H9 (cell line): ENCODE data around the gene PPP1R7. TPM values are rescaled to one million over a fixed set of nuclear protein-coding genes. Genes with fewer than 3 reads are reported as not detected.

ENCODE experiments used
- DNase-seq: peaks from one replicate; pipeline ENCODE4 v3.0.0-alpha.2; 2017
- H2AFZ ChIP-seq: one replicate; pipeline ENCODE4 v1.6.1; 2013; ENCODE audit warnings: mild to moderate bottlenecking, low read length, control low read depth, moderate library complexity
- H2AK5ac ChIP-seq: 2 replicates; pipeline ENCODE4 v1.6.1; 2013; ENCODE audit warnings: low read length, control low read depth, mixed read lengths; ENCODE audit not compliant: insufficient read length
- H2BK120ac ChIP-seq: one replicate; pipeline ENCODE4 v1.6.1; 2013; ENCODE audit warnings: low read depth, mild to moderate bottlenecking, low read length, control low read depth, inconsistent platforms; ENCODE audit not compliant: poor library complexity, severe bottlenecking
- H2BK12ac ChIP-seq: 2 replicates; pipeline ENCODE4 v1.6.1; 2013; ENCODE audit warnings: low read length, control low read depth, mixed read lengths, low read depth; ENCODE audit not compliant: insufficient read length
- H2BK15ac ChIP-seq: 2 replicates; pipeline ENCODE4 v1.6.1; 2013; ENCODE audit warnings: low read depth, low read length, control low read depth
- H2BK20ac ChIP-seq: one replicate; pipeline ENCODE4 v1.6.1; 2013; ENCODE audit warnings: low read depth, mild to moderate bottlenecking, low read length, control low read depth, inconsistent platforms; ENCODE audit not compliant: poor library complexity, severe bottlenecking
- H2BK5ac ChIP-seq: 2 replicates; pipeline ENCODE4 v1.6.1; 2013; ENCODE audit warnings: low read length, control low read depth, mixed read lengths; ENCODE audit not compliant: insufficient read length
- H3K14ac ChIP-seq: 2 replicates; pipeline ENCODE4 v1.6.1; 2013; ENCODE audit warnings: low read length, control low read depth; ENCODE audit not compliant: insufficient read depth
- H3K18ac ChIP-seq: 2 replicates; pipeline ENCODE4 v1.6.1; 2013; ENCODE audit warnings: low read depth, mild to moderate bottlenecking, mixed read lengths, low read length, control low read depth; ENCODE audit not compliant: insufficient read length
- H3K23ac ChIP-seq: 2 replicates; pipeline ENCODE4 v1.6.1; 2013; ENCODE audit warnings: low read length, control low read depth, mixed read lengths, low read depth; ENCODE audit not compliant: insufficient read length
- H3K23me2 ChIP-seq: 2 replicates; pipeline ENCODE4 v1.6.1; 2013; ENCODE audit warnings: low read depth, mild to moderate bottlenecking, mixed read lengths, low read length, control low read depth; ENCODE audit not compliant: insufficient read length, poor library complexity, severe bottlenecking
- H3K27ac ChIP-seq: 2 replicates; pipeline ENCODE4 v1.5.1; 2013; ENCODE audit warnings: low read length, control low read depth, mixed read lengths, low read depth; ENCODE audit not compliant: insufficient read length
- H3K27me3 ChIP-seq: 2 replicates; pipeline ENCODE4 v1.6.1; 2013; ENCODE audit warnings: low read length, control low read depth, inconsistent platforms; ENCODE audit not compliant: insufficient read depth
- H3K4ac ChIP-seq: 2 replicates; pipeline ENCODE4 v1.6.1; 2013; ENCODE audit warnings: low read depth, mild to moderate bottlenecking, control low read depth, inconsistent platforms, low read length, moderate library complexity
- H3K4me1 ChIP-seq: 2 replicates; pipeline ENCODE4 v1.6.1; 2013; ENCODE audit warnings: low read length, control low read depth, inconsistent platforms; ENCODE audit not compliant: insufficient read depth
- H3K4me2 ChIP-seq: 2 replicates; pipeline ENCODE4 v1.6.1; 2013; ENCODE audit warnings: low read length, control low read depth, mixed read lengths; ENCODE audit not compliant: insufficient read length, insufficient read depth
- H3K56ac ChIP-seq: 2 replicates; pipeline ENCODE4 v1.6.1; 2013; ENCODE audit warnings: low read depth, mild to moderate bottlenecking, mixed read lengths, low read length, control low read depth; ENCODE audit not compliant: insufficient read length
- H3K79me1 ChIP-seq: 2 replicates; pipeline ENCODE4 v1.6.1; 2013; ENCODE audit warnings: low read depth, mild to moderate bottlenecking, moderate library complexity, low read length, control low read depth, inconsistent platforms; ENCODE audit not compliant: insufficient read depth, poor library complexity, severe bottlenecking
- H3K79me2 ChIP-seq: 2 replicates; pipeline ENCODE4 v1.6.1; 2013; ENCODE audit warnings: low read length, control low read depth, inconsistent platforms; ENCODE audit not compliant: insufficient read depth
- H3K9ac ChIP-seq: 2 replicates; pipeline ENCODE4 v1.6.1; 2013; ENCODE audit warnings: low read length, control low read depth, mixed read lengths; ENCODE audit not compliant: insufficient read length; ENCODE audit errors: extremely low read depth
- H3K9me3 ChIP-seq: one replicate; pipeline ENCODE4 v1.6.1; 2013; ENCODE audit warnings: low read depth, low read length, inconsistent platforms; ENCODE audit not compliant: control insufficient read depth
- H3T11ph ChIP-seq: one replicate; pipeline ENCODE4 v1.6.1; 2013; ENCODE audit warnings: mild to moderate bottlenecking, low read length, control low read depth, inconsistent platforms
- H4K20me1 ChIP-seq: one replicate; pipeline ENCODE4 v1.6.1; 2013; ENCODE audit not compliant: control insufficient read depth, insufficient read length, insufficient read depth
- H4K5ac ChIP-seq: 2 replicates; pipeline ENCODE4 v1.6.1; 2013; ENCODE audit warnings: low read depth, mild to moderate bottlenecking, mixed read lengths, low read length, control low read depth; ENCODE audit not compliant: insufficient read length
- H4K8ac ChIP-seq: replicated peaks from 2 replicates; pipeline ENCODE4 v1.6.1; 2013; ENCODE audit warnings: low read length, control low read depth, mixed read lengths, low read depth; ENCODE audit not compliant: insufficient read length
- H4K91ac ChIP-seq: 2 replicates; pipeline ENCODE4 v1.6.1; 2013; ENCODE audit warnings: low read depth, mild to moderate bottlenecking, moderate library complexity, mixed read lengths, low read length, control low read depth; ENCODE audit not compliant: insufficient read length
- H3K27ac Mint-ChIP-seq, 3 experiments: 2 replicates in 2 of 3; 3 replicates in 1 of 3; pipeline ENCODE4 v1.8.0; 2020 to 2021; ENCODE audit warnings: mixed read lengths in 3 of 3, mild to moderate bottlenecking in 1 of 3, moderate library complexity in 1 of 3
- H3K27me3 Mint-ChIP-seq: 2 replicates; pipeline ENCODE4 v1.8.0; 2021; ENCODE audit warnings: low read depth, mild to moderate bottlenecking, moderate library complexity, mixed read lengths
- H3K36me3 Mint-ChIP-seq, 3 experiments: 2 replicates in 2 of 3; 3 replicates in 1 of 3; pipeline ENCODE4 v1.8.0; 2020 to 2021; ENCODE audit warnings: low read depth in 3 of 3, mixed read lengths in 3 of 3; ENCODE audit not compliant: insufficient read depth in 1 of 3
- H3K4me1 Mint-ChIP-seq, 2 experiments: 2 replicates each; pipeline ENCODE4 v1.8.0; 2020; ENCODE audit warnings: mixed read lengths in 2 of 2
- H3K4me3 Mint-ChIP-seq, 2 experiments: 2 replicates in 1 of 2; 3 replicates in 1 of 2; pipeline ENCODE4 v1.8.0; 2020 to 2021; ENCODE audit warnings: mild to moderate bottlenecking in 2 of 2, mixed read lengths in 2 of 2, moderate library complexity in 1 of 2
- H3K9me3 Mint-ChIP-seq, 2 experiments: 2 replicates in 1 of 2; 3 replicates in 1 of 2; pipeline ENCODE4 v1.8.0; 2020; ENCODE audit warnings: mild to moderate bottlenecking in 2 of 2, mixed read lengths in 2 of 2, moderate library complexity in 1 of 2
- CTCF ChIP-seq: fragments of 200-600 bp; sonication (generic); conservative IDR thresholded peaks from 3 replicates; pipeline ENCODE4 v1.8.0; 2021; ENCODE audit warnings: antibody characterized with exemption, mild to moderate bottlenecking
- WGBS: extraction: QIAGEN DNeasy Blood & Tissue Kit; methylation state at CpG from one replicate; pipeline ENCODE4 v1.1.7; 2013; ENCODE audit warnings: missing lambda C conversion rate, low lambda C conversion rate, mixed read lengths; ENCODE audit not compliant: insufficient read length; ENCODE audit errors: extremely low coverage; 5-methylcytosine and 5-hydroxymethylcytosine counted together
- total RNA-seq: library from RNA; stranded (reverse); gene quantifications from 2 replicates; pipeline ENCODE4 v1.2.1, GENCODE V29; 2021

Gene PPP1R7
- total RNA-seq, 1 experiment from 2014 or later, result 60.2 TPM

- H3K79me1 ChIP-seq, result no peaks in the 10 kb centered on the region
- no CpG with 5 or more reads among the region's 12 CpGs for WGBS
- H4K20me1 ChIP-seq, result no peaks in the 10 kb centered on the region
- H3K36me3 Mint-ChIP-seq, result peaks cover 7 to 16% (median 9%) of the 10 kb centered on the region in 3 experiments; a peak in 5 of 7 replicates
- H4K5ac ChIP-seq, result no peak overlapping the region
- H3K23me2 ChIP-seq, result no peaks in the 10 kb centered on the region
- no peak overlapping the region for H3K18ac ChIP-seq
- peaks cover 0 to 6% of the 10 kb centered on the region in 2 experiments; a peak in 2 of 4 replicates for H3K4me1 Mint-ChIP-seq
- H3K4me1 ChIP-seq, result no peaks in the 10 kb centered on the region
- no peak overlapping the region for H3T11ph ChIP-seq
- no peak overlapping the region for H3K56ac ChIP-seq
- H3K27me3 ChIP-seq, result no peaks in the 10 kb centered on the region
- TF ChIP-seq CTCF, result no peak
- H3K4me3 Mint-ChIP-seq, result no peak overlapping the region
- no peak overlapping the region for H3K27ac ChIP-seq
- no peak overlapping the region for H4K91ac ChIP-seq
- no peak overlapping the region for H3K23ac ChIP-seq
- H2BK12ac ChIP-seq, result no peak overlapping the region
- H3K4ac ChIP-seq, result no peak overlapping the region
- peak overlapping the region in 1 of 3 experiments; percentile 55; a peak in 1 of 7 replicates for H3K27ac Mint-ChIP-seq
- H3K14ac ChIP-seq, result no peak overlapping the region
- H2AFZ ChIP-seq, result no peak overlapping the region
- no peaks in the 10 kb centered on the region for H3K9me3 ChIP-seq
- H2BK5ac ChIP-seq, result no peak overlapping the region
- no peak overlapping the region for H2AK5ac ChIP-seq
- no peaks in the 10 kb centered on the region for H3K27me3 Mint-ChIP-seq
- H2BK15ac ChIP-seq, result no peak overlapping the region
- no peaks in the 10 kb centered on the region; a peak in 1 of 5 replicates for H3K9me3 Mint-ChIP-seq
- no peaks in the 10 kb centered on the region for H3K79me2 ChIP-seq
- H3K4me2 ChIP-seq, result no peak overlapping the region
- DNase-seq, result no peak
- H3K9ac ChIP-seq, result no peak overlapping the region
- no peak overlapping the region for H4K8ac ChIP-seq
- H2BK20ac ChIP-seq, result no peak overlapping the region
- H2BK120ac ChIP-seq, result no peak overlapping the region
Observed at GRCh38 chr2:241177526-241178334, 27.5 kb downstream of the PPP1R7 start.
